Endothelial cell of umbilical vein (primary cell): Measurements from ENCODE around the gene PLEKHG3. TPM values are rescaled to one million over a fixed set of nuclear protein-coding genes. Genes with fewer than 3 reads are reported as not detected.

Source experiments
- BruUV-seq: library from RNA; stranded (reverse); fragments of 400-500 nt; replicated peaks from 2 replicates; lab custom pipeline; 2021; lab: Mats Ljungman, UMichigan
- CTCF ChIA-PET: fragments of 300-600, 350-600 bp; sonication (Branson Sonifier 250); formaldehyde crosslinking; loops from one replicate; lab custom pipeline; 2021; ENCODE audit warnings: antibody characterized with exemption, inconsistent platforms; lab: Charles Lee
- POLR2A ChIA-PET: fragments of 300-600, 350-600 bp; sonication (Branson Sonifier 250); formaldehyde crosslinking; loops from one replicate; lab custom pipeline; 2021; ENCODE audit warnings: antibody characterized with exemption, inconsistent platforms; lab: Charles Lee
- DNase-seq: peaks from one replicate; pipeline ENCODE4 v3.0.0-alpha.2; 2011; ENCODE audit warnings: low read depth, low spot score
- FAIRE-seq: peaks from 2 replicates; lab custom pipeline; 2011; peaks lifted over from hg19 to GRCh38; lab: Jason Lieb, UNC
- H2AFZ ChIP-seq: 2 replicates; pipeline ENCODE4 v1.6.0; 2012; ENCODE audit warnings: low read depth, low read length, control low read depth, inconsistent platforms
- H3K27ac ChIP-seq: 2 replicates; pipeline ENCODE4 v1.5.1; 2011; ENCODE audit warnings: low read depth, mild to moderate bottlenecking, control low read depth, low read length, moderate library complexity; ENCODE audit not compliant: insufficient read depth
- H3K27me3 ChIP-seq, 2 experiments: 2 replicates each; pipeline versions ENCODE4 v1.6.0 to v1.6.1; 2011; ENCODE audit warnings: low read length in 2 of 2, mixed read lengths in 1 of 2; ENCODE audit not compliant: control insufficient read depth in 2 of 2, insufficient read depth in 2 of 2
- H3K36me3 ChIP-seq, 2 experiments: 2 replicates in 1 of 2; 3 replicates in 1 of 2; pipeline ENCODE4 v1.5.1; 2011; ENCODE audit warnings: low read length in 2 of 2, mild to moderate bottlenecking in 1 of 2, moderate library complexity in 1 of 2; ENCODE audit not compliant: control insufficient read depth in 2 of 2, insufficient read depth in 2 of 2; ENCODE audit errors: extremely low read depth in 1 of 2
- H3K4me1 ChIP-seq: 3 replicates; pipeline ENCODE4 v1.5.1; 2011; ENCODE audit warnings: mild to moderate bottlenecking, low read length; ENCODE audit not compliant: control insufficient read depth, insufficient read depth; ENCODE audit errors: extremely low read depth
- H3K4me2 ChIP-seq: 2 replicates; pipeline ENCODE4 v1.6.1; 2011; ENCODE audit warnings: low read length, control low read depth, mixed read lengths; ENCODE audit not compliant: insufficient read depth
- H3K4me3 ChIP-seq, 3 experiments: fragments of 200-600 bp in 1 of 3; sonication (generic), shearing (Covaris generic) in 1 of 3; replicated peaks in 1 of 3; 2 replicates each; pipeline ENCODE4 v1.5.1; 2011 to 2016; ENCODE audit warnings: control low read depth in 3 of 3, low read length in 3 of 3, mild to moderate bottlenecking in 2 of 3, inconsistent platforms in 1 of 3, low read depth in 1 of 3, moderate library complexity in 1 of 3; ENCODE audit not compliant: insufficient read depth in 1 of 3
- H3K79me2 ChIP-seq: 2 replicates; pipeline ENCODE4 v1.6.0; 2012; ENCODE audit warnings: low read length, inconsistent platforms; ENCODE audit not compliant: control insufficient read depth, insufficient read depth
- H3K9ac ChIP-seq: replicated peaks from 2 replicates; pipeline ENCODE3; 2011; ENCODE audit warnings: low read length, control low read depth; ENCODE audit not compliant: insufficient read depth; ENCODE audit errors: extremely low read depth
- H3K9me1 ChIP-seq: replicated peaks from 3 replicates; pipeline ENCODE4 v1.6.0; 2011; ENCODE audit warnings: mild to moderate bottlenecking, low read length; ENCODE audit not compliant: control insufficient read depth, insufficient read depth; ENCODE audit errors: extremely low read depth
- H3K9me3 ChIP-seq: replicated peaks from 2 replicates; pipeline ENCODE4 v1.5.1; 2012; ENCODE audit warnings: low read length, inconsistent platforms; ENCODE audit not compliant: control insufficient read depth, insufficient read depth
- H4K20me1 ChIP-seq: replicated peaks from 2 replicates; pipeline ENCODE3; 2011; ENCODE audit warnings: mild to moderate bottlenecking, low read length; ENCODE audit not compliant: control insufficient read depth, insufficient read depth; ENCODE audit errors: extremely low read depth
- EZH2 ChIP-seq: IDR thresholded peaks from 2 replicates; pipeline ENCODE4 v1.6.1; 2012; ENCODE audit warnings: borderline replicate concordance, low read depth, mild to moderate bottlenecking, moderate library complexity, low read length, inconsistent platforms; ENCODE audit not compliant: severe bottlenecking
- FOS ChIP-seq: IDR thresholded peaks from 2 replicates; pipeline ENCODE4 v1.6.1; 2011; ENCODE audit warnings: mild to moderate bottlenecking, low read length, moderate library complexity, borderline replicate concordance; ENCODE audit not compliant: insufficient read depth
- GATA2 ChIP-seq: IDR thresholded peaks from 2 replicates; pipeline ENCODE4 v1.7.0; 2011; ENCODE audit warnings: low read depth, mild to moderate bottlenecking, moderate library complexity, mixed read lengths, low read length; ENCODE audit not compliant: insufficient read length, insufficient read depth
- JUN ChIP-seq: IDR thresholded peaks from 2 replicates; pipeline ENCODE4 v1.6.1; 2011; ENCODE audit warnings: borderline replicate concordance, low read depth; ENCODE audit not compliant: insufficient read length, insufficient read depth
- MYC ChIP-seq: IDR thresholded peaks from one replicate; pipeline ENCODE4 v1.6.1; 2011; ENCODE audit warnings: mild to moderate bottlenecking, low read depth, low read length
- POLR2A ChIP-seq: IDR thresholded peaks from 2 replicates; pipeline ENCODE4 v1.6.1; 2012; ENCODE audit warnings: low read depth, mild to moderate bottlenecking, control low read depth, low read length
- POLR2AphosphoS5 ChIP-seq: IDR thresholded peaks from 2 replicates; pipeline ENCODE4 v1.6.1; 2012; ENCODE audit warnings: low read depth, mild to moderate bottlenecking, control low read depth, low read length, moderate library complexity; ENCODE audit not compliant: insufficient read depth
- dilution Hi-C: fragments of 300-500 bp; cut with MboI; formaldehyde crosslinking; loops from one replicate; pipeline ENCODE4 v1.15.0; 2019; ENCODE audit warnings: low sequenced_read_pairs; ENCODE audit not compliant: extremely low pct_ligation_motif_present
- intact Hi-C: fragments of 100-400 bp; cut with micrococcal nuclease; formaldehyde crosslinking; loops from one replicate; pipeline ENCODE4 v1.10.0; 2022
- polyA plus RNA-seq, 4 experiments: library from polyadenylated mRNA; depleted of rRNA in 3 of 4; stranded (reverse) in 3 of 4; unstranded in 1 of 4; fragments of >200 nt; gene quantifications; 2 replicates each; pipeline versions ENCODE4 v1.2.1 to v1.2.3, GENCODE V29; 2011 to 2012; ENCODE audit warnings: missing spikeins in 1 of 4
- total RNA-seq: library from RNA; stranded (reverse); gene quantifications from 2 replicates; pipeline ENCODE4 v1.2.3, GENCODE V29; 2021
- TF ChIP-seq, protein P1 (sequence below), 2 donors: IDR thresholded peaks; 1 replicate in 1 of 2; 2 replicates in 1 of 2; pipeline ENCODE4 v1.5.1; 2011; ENCODE audit warnings: low read length in 2 of 2, mild to moderate bottlenecking in 2 of 2, moderate library complexity in 2 of 2, control low read depth in 1 of 2, inconsistent platforms in 1 of 2, low read depth in 1 of 2; ENCODE audit not compliant: insufficient read depth in 1 of 2; ENCODE audit errors: extremely low read depth in 1 of 2
- TF ChIP-seq, protein P2 (sequence below): IDR thresholded peaks from 2 replicates; pipeline ENCODE4 v1.6.1; 2011; ENCODE audit not compliant: insufficient read depth, insufficient read length

The PLEKHG3 gene
- total and polyA plus RNA-seq, 2 donors (not counting 3 experiments of a cell fraction or from before 2014, with no cell fraction given), result 6.6 to 8.0 TPM

DNA sequence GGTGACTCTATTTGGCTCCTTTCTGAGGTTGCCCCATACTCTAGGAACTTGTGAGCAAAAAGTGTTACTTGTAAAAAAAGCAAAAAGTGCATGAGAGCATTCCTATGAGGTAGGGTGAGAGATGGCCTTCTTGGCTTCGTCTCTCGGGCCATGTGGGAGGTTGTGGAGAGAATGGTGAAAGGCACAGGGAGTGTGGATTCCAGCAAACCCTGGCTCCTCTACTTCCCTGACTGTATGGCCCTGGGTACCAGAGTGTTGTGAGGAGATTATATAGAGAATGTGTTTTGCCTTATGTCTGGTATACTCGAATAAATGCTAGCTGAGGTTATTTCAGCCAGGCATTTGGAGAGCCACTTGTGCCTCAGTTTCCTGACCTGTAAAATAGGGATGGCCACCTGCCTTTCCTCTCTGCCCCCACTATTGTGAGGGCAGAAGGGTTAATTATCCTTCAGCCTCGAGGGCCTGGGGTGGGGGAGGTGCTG is 11.0 kb downstream of the PLEKHG3 start:
- no peaks in the 10 kb centered on the region for H3K36me3 ChIP-seq
- ChIA-PET CTCF (interaction anchor here (1.4 kb wide), 2 partner anchors 9 to 11 kb away, joined by 3 read pairs; partner anchors contain the start of gene PLEKHG3), POLR2A (no interaction called here)
- H3K9me1 ChIP-seq, result no peaks in the 10 kb centered on the region
- no TSS peak for BruUV-seq
- no peak overlapping the region for H3K4me3 ChIP-seq
- DNase-seq (no peak), FAIRE-seq (no peak)
- no peaks in the 10 kb centered on the region for H4K20me1 ChIP-seq
- peaks cover 5% of the 10 kb centered on the region for H3K79me2 ChIP-seq
- no peaks in the 10 kb centered on the region for H3K27me3 ChIP-seq
- dilution Hi-C loops (no loop called here), intact Hi-C loops (no loop called here)
- H2AFZ ChIP-seq, result no peak overlapping the region
- H3K4me2 ChIP-seq, result no peak overlapping the region
- no peaks in the 10 kb centered on the region for H3K9me3 ChIP-seq
- peaks cover 7% of the 10 kb centered on the region for H3K4me1 ChIP-seq
- H3K9ac ChIP-seq, result no peak overlapping the region
- H3K27ac ChIP-seq, result no peak overlapping the region
- TF ChIP-seq GATA2 (no peak), POLR2A (no peak), EZH2 (no peak), POLR2AphosphoS5 (no peak), MYC (no peak), JUN (no peak), FOS (no peak)
- TF ChIP-seq, protein P1, sequence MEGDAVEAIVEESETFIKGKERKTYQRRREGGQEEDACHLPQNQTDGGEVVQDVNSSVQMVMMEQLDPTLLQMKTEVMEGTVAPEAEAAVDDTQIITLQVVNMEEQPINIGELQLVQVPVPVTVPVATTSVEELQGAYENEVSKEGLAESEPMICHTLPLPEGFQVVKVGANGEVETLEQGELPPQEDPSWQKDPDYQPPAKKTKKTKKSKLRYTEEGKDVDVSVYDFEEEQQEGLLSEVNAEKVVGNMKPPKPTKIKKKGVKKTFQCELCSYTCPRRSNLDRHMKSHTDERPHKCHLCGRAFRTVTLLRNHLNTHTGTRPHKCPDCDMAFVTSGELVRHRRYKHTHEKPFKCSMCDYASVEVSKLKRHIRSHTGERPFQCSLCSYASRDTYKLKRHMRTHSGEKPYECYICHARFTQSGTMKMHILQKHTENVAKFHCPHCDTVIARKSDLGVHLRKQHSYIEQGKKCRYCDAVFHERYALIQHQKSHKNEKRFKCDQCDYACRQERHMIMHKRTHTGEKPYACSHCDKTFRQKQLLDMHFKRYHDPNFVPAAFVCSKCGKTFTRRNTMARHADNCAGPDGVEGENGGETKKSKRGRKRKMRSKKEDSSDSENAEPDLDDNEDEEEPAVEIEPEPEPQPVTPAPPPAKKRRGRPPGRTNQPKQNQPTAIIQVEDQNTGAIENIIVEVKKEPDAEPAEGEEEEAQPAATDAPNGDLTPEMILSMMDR (IDR thresholded peaks at IDR 0.05; ENCODE audit: extremely low read depth in 1 of 2, insufficient read depth in 1 of 2, low read depth in 1 of 2, low read length in 2 of 2), result no peak
- TF ChIP-seq, protein P2, sequence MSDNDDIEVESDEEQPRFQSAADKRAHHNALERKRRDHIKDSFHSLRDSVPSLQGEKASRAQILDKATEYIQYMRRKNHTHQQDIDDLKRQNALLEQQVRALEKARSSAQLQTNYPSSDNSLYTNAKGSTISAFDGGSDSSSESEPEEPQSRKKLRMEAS, result no peak
